IgD-negative memory B cell (primary cell): ENCODE data around the gene RERE. TPM values are rescaled to one million over a fixed set of nuclear protein-coding genes. Genes with fewer than 3 reads are reported as not detected.

Source experiments
- H3K27ac Mint-ChIP-seq, 3 donors: one replicate each; pipeline ENCODE4 v1.8.0; 2020 to 2022; ENCODE audit warnings: mild to moderate bottlenecking in 3 of 3, mixed read lengths in 3 of 3, moderate library complexity in 1 of 3
- H3K27me3 Mint-ChIP-seq: one replicate; pipeline ENCODE4 v1.8.0; 2021; ENCODE audit warnings: mixed read lengths
- H3K36me3 Mint-ChIP-seq: one replicate; pipeline ENCODE4 v1.8.0; 2020; ENCODE audit warnings: mild to moderate bottlenecking, mixed read lengths
- H3K4me1 Mint-ChIP-seq, 3 donors: one replicate each; pipeline ENCODE4 v1.8.0; 2020 to 2022; ENCODE audit warnings: mixed read lengths in 3 of 3, mild to moderate bottlenecking in 1 of 3
- H3K4me3 Mint-ChIP-seq, 4 donors: one replicate each; pipeline ENCODE4 v1.8.0; 2020 to 2022; ENCODE audit warnings: mild to moderate bottlenecking in 4 of 4, mixed read lengths in 4 of 4, moderate library complexity in 3 of 4
- H3K9me3 Mint-ChIP-seq, 3 donors: one replicate each; pipeline ENCODE4 v1.8.0; 2020 to 2021; ENCODE audit warnings: mixed read lengths in 3 of 3, mild to moderate bottlenecking in 1 of 3
- polyA plus RNA-seq: library from polyadenylated mRNA; unstranded; fragments of 300-500 nt; fragmentation: Illumina TruSeq; gene quantifications from one replicate; pipeline ENCODE4 v1.2.3, GENCODE V29; 2021

RERE gene
- polyA plus RNA-seq, 1 donor from 2014 or later = 24.9 TPM

- Mint-ChIP-seq H3K4me1 (peaks cover 0 to 2% (median 1%) of the 10 kb centered on the region in 3 donors), H3K27ac (no peak overlapping the region)
Measured at GRCh38 chr1:8348047-8348776, 469.2 kb downstream of the RERE start.

DNA sequence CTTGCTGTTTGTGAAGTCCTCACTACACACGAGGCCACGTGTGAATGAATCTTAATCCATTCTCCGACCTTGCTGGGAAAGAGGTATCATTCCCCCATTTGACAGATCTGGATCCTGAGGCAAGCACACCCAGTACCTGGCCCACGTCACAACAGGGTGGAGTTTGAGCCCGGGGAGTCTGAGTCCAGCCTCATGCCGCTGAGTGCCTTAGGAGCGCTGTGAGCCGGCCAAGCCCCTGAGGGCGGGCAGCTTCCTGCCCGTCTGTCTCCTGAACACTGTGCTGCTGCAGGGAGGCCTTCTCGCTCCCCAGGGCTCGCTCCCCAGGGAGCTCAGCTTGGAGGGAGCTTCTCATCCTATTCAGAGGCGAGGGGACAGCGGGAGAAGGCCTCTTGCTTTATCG lies 469.8 kb downstream of the RERE start:
- Mint-ChIP-seq H3K36me3 (no peaks in the 10 kb centered on the region), H3K9me3 (no peaks in the 10 kb centered on the region), H3K4me3 (no peak overlapping the region), H3K4me1 (peaks cover 0 to 2% (median 1%) of the 10 kb centered on the region in 3 donors), H3K27me3 (peaks cover 2% of the 10 kb centered on the region), H3K27ac (no peak overlapping the region)

More at GRCh38 chr1:8348047-8348776, 469.2 kb downstream of the RERE start:
- Mint-ChIP-seq H3K27me3 (peaks cover 2% of the 10 kb centered on the region), H3K4me3 (no peak overlapping the region), H3K9me3 (no peaks in the 10 kb centered on the region), H3K36me3 (no peaks in the 10 kb centered on the region)

GRCh38 chr1:8345621-8346415 lies 471.6 kb downstream of the RERE start:
- H3K36me3 Mint-ChIP-seq = no peaks in the 10 kb centered on the region
- no peak overlapping the region for H3K27ac Mint-ChIP-seq
- no peak overlapping the region for H3K4me3 Mint-ChIP-seq
- H3K9me3 Mint-ChIP-seq = no peaks in the 10 kb centered on the region
- peaks cover 0 to 2% (median 1%) of the 10 kb centered on the region in 3 donors for H3K4me1 Mint-ChIP-seq
- H3K27me3 Mint-ChIP-seq = peaks cover 2% of the 10 kb centered on the region

GRCh38 chr1:8344893-8345507 lies 472.4 kb downstream of the RERE start:
- Mint-ChIP-seq H3K36me3 (no peaks in the 10 kb centered on the region), H3K9me3 (no peaks in the 10 kb centered on the region), H3K27ac (peak overlapping the region in 1 of 3 donors; percentile 6), H3K27me3 (peaks cover 2% of the 10 kb centered on the region), H3K4me1 (peaks cover 0 to 2% (median 1%) of the 10 kb centered on the region in 3 donors), H3K4me3 (no peak overlapping the region)

DNA sequence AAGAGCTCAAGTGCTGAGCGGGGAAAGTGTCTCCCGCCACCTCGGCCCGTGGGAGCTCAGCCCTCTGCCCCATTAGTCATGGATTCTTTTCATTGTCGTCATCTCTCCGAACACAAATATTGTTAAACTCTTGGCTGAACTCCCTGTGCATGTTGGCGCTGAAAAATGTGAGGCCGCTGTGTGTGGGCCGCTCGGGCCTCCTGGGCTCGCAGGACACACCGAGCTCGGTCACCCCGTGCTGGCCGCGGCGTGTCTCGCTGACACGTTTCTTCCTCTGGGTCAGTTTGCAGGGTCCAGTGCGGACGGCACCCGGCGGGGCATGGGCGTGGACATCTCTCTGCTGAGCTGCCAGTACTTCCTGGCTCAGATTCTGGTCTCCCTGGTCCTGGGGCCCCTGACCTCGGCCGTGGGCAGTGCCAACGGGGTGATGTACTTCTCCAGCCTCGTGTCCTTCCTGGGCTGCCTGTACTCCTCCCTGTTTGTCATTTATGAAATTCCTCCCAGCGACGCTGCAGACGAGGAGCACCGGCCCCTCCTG lies 473.9 kb downstream of the RERE start:
- Mint-ChIP-seq H3K36me3 (no peaks in the 10 kb centered on the region), H3K4me1 (no peaks in the 10 kb centered on the region), H3K27ac (no peak overlapping the region), H3K4me3 (no peak overlapping the region), H3K27me3 (peaks cover 2% of the 10 kb centered on the region), H3K9me3 (no peaks in the 10 kb centered on the region)

DNA sequence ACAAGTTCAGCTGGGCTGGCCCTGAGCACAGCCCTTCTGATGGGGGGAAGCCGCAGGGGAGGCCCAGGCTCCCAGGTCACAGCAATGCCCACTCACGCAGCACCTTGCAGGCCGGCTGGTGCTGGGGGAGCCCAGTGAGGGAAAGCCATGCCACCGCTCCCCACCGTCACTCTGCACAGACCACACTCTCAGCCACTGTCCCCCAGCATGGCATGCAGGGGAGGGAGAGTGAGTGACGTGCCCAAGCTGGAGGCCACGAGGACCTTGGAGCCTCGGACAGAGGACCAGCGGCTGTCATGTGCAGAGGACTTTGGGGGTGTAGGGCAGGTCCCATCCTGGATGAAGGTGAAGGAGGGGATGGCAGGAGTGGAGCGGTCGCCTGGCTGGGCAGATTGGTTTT lies 474.4 kb downstream of the RERE start:
- Mint-ChIP-seq H3K9me3 (no peaks in the 10 kb centered on the region), H3K27me3 (peaks cover 2% of the 10 kb centered on the region), H3K4me1 (no peaks in the 10 kb centered on the region), H3K27ac (no peak overlapping the region), H3K4me3 (no peak overlapping the region), H3K36me3 (no peaks in the 10 kb centered on the region)

DNA sequence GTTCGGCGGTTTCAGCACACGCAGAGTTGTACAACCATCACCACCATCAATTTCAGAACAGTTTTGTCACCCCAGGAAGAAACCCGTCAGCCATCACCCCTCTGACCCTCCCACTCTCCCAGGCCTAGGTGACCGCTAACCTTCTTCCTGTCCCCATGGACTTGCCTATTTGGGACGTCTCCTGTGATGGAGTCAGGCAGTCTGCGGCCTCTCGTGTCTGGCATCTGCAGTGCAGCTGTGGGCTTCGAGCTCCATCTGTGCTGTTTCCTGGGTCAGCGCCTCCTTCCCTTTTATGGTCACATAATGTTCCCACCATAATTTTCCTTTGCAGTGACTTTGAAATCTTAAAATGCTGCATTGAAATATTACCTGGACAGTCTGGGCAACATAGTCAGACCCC lies 475.1 kb downstream of the RERE start:
- H3K27me3 Mint-ChIP-seq = peaks cover 2% of the 10 kb centered on the region
- no peaks in the 10 kb centered on the region for H3K4me1 Mint-ChIP-seq
- H3K27ac Mint-ChIP-seq = no peak overlapping the region
- no peaks in the 10 kb centered on the region for H3K36me3 Mint-ChIP-seq
- no peaks in the 10 kb centered on the region for H3K9me3 Mint-ChIP-seq
- H3K4me3 Mint-ChIP-seq = no peak overlapping the region

DNA sequence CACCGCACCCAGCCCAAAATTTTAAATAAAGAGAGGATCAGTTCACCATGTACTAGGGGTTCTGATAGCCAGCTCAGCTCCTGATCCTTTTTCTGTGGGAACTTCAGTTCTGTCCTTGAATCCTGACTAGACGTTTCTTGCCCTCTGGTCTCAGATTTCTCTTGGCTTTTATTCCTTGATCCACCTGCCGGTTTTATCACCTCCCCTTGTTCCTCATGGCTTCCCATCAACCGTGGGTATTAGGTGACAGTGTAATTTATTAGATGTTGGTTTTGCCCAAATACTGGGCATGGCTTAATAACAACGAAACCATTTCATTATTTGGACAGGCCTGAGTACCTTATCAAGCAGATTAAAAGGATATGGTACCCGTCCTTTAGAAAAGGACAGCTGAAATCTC lies 477.0 kb downstream of the RERE start:
- H3K4me1 Mint-ChIP-seq = no peaks in the 10 kb centered on the region
- H3K36me3 Mint-ChIP-seq = peaks cover 1% of the 10 kb centered on the region
- no peak overlapping the region for H3K4me3 Mint-ChIP-seq
- no peaks in the 10 kb centered on the region for H3K27me3 Mint-ChIP-seq
- no peak overlapping the region for H3K27ac Mint-ChIP-seq
- peaks cover 0 to 4% (median 2%) of the 10 kb centered on the region in 3 donors for H3K9me3 Mint-ChIP-seq

DNA sequence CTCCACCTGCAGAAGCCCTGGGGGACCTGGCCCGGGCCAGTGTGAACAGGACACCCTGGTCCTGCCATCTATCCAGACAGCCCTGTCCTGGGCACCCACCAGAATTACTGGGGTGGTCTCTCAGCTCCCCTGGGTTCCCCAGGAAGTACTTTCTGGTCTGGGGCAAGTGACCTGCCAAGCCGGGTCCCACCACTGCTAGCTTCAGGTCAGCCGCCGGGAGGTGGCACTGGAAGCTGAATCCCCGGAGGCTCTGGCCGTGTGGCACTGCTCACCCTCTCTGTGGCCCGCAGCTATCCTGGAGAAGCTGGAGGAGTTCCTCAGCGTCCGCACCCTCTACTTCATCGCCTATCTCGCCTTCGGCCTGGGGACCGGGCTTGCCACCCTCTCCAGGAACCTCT lies 478.2 kb downstream of the RERE start:
- Mint-ChIP-seq H3K27ac (no peak overlapping the region), H3K4me3 (no peak overlapping the region), H3K36me3 (peaks cover 1% of the 10 kb centered on the region)

DNA sequence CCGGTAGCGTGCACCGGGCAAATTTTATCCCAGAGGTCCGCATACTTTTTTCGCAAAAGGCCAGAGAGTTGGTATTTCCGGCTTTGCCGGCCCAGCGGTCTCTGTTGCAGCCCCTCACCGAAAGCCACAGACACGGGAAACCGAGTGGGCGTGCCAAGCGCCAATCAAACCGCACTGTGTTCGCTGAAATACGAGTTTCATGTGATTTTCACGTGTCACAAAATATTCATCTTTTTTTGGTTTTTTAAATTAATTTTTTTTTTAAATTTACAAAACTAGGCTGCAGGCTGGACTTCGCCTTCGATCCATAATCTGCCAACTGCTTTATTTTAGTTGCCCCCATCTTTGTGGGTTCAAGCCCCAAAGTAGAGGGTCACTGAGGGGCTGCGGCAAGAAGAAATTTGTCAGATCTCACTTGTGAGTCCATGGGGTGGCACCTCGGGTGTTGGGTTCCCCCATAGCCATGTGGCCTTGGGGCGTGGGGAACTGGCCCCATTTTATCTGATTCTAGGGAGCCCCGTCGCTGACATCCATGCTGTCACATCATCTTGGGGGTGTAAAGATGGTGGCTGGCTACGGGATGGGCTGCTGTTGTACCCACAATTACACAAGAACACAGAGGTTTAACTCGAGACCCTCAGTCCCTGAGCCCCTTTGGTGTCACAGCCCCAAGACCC lies 478.8 kb downstream of the RERE start:
- no peaks in the 10 kb centered on the region for H3K27me3 Mint-ChIP-seq
- H3K4me3 Mint-ChIP-seq = no peak overlapping the region
- no peaks in the 10 kb centered on the region for H3K4me1 Mint-ChIP-seq
- H3K9me3 Mint-ChIP-seq = peaks cover 0 to 4% (median 2%) of the 10 kb centered on the region in 3 donors
- no peak overlapping the region for H3K27ac Mint-ChIP-seq
- H3K36me3 Mint-ChIP-seq = peaks cover 1% of the 10 kb centered on the region

More for the DNA sequence above, 478.2 kb downstream of the RERE start:
- Mint-ChIP-seq H3K4me1 (no peaks in the 10 kb centered on the region), H3K9me3 (peaks cover 0 to 4% (median 2%) of the 10 kb centered on the region in 3 donors), H3K27me3 (no peaks in the 10 kb centered on the region)

DNA sequence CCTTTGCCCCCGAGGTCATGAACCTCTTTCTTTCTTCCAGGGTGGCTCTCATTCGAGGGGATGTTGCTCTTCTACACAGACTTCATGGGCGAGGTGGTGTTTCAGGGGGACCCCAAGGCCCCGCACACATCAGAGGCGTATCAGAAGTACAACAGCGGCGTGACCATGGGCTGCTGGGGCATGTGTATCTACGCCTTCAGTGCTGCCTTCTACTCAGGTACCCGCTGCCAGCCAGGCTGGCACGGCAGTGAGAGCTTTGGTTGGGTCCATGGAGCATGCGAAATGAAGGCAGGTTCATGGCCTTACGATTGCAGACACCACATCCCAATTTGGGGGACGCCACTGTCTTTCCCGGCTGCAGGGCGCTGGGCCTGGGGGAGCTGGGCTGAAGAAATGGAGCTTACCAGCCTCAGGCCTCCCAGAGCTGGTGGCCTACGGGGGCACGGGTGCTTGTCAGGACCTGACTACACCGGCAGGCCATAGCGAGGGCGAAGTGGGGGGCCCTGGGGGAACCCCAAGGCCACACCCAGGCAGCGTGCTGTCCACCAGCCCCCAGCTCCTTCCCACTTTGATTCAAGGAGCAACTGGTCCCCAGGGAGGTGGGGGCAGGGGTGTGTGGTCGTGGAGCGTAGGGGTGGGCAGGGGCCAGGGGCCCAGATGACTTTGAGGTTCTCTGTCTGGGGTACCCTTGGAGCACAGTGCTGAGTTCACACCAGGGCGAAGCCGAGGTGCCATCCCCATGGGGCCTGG lies 479.5 kb downstream of the RERE start:
- Mint-ChIP-seq H3K27ac (no peak overlapping the region), H3K9me3 (peaks cover 0 to 4% (median 2%) of the 10 kb centered on the region in 3 donors), H3K4me3 (no peak overlapping the region), H3K36me3 (peaks cover 1% of the 10 kb centered on the region), H3K27me3 (no peaks in the 10 kb centered on the region), H3K4me1 (no peaks in the 10 kb centered on the region)

DNA sequence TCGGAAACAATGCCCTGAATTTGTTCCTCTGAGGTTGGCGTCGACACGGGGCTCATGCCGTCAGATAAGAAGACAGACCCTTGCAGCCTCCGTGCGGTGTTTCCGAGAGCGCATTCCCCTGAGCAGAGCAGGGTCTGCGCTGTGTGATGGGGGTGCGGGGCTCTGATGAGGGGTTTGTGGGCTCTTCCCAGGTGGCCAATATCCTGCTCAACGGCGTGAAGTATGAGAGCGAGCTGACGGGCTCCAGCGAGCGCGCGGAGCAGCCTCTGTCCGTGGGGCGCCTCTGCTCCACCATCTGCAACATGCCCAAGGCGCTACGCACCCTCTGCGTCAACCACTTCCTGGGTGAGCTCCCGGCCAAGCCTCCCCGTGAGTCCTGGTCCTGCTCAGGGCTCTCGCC lies 482.2 kb downstream of the RERE start:
- no peaks in the 10 kb centered on the region for H3K4me1 Mint-ChIP-seq
- no peak overlapping the region for H3K4me3 Mint-ChIP-seq
- H3K27me3 Mint-ChIP-seq = no peaks in the 10 kb centered on the region
- H3K27ac Mint-ChIP-seq = no peak overlapping the region
- peaks cover 0 to 4% (median 2%) of the 10 kb centered on the region in 3 donors for H3K9me3 Mint-ChIP-seq
- peaks cover 1% of the 10 kb centered on the region for H3K36me3 Mint-ChIP-seq

DNA sequence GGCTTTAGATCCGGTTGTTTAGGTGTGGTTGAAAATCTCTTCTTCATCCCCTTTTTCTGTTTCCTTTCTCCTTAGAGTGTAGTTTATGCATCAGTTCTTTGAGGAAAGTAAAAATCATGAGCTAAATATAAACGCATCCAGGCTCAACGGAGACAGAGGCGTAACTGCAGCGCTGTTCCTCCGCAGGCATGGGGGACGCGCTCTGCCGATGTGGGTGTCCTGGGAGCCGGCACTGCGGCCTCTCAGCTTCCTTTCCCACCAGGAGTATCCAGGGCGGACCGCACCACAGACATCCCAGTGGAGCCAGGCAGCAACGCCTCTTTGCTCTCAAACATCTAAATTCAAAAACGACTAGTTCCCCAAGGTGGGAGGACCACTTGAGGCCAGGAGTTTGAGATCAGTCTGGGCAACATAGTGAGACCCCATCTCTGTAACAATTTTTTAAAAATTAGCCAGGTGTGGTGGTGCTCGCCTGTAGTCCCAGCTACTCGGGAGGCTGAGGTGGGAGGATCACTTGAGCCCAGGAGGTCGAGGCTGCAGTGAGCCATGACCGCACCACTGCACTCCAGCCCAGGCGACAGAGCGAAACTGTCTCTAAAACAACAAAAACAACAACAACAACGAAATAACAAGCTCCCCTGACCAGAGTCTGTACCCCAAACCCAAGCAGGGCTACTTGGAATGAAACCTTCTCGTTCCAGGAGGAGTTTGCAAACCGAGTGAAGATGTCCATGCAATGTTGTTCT lies 483.2 kb downstream of the RERE start:
- Mint-ChIP-seq H3K4me3 (no peak overlapping the region), H3K36me3 (peaks cover 1% of the 10 kb centered on the region), H3K27me3 (no peaks in the 10 kb centered on the region), H3K9me3 (peaks cover 0 to 4% (median 2%) of the 10 kb centered on the region in 3 donors), H3K27ac (no peak overlapping the region), H3K4me1 (no peaks in the 10 kb centered on the region)
